NCI-H2029 (cell line): ENCODE results near the gene TRIM63.

ENCODE experiments used
- DNase-seq: peaks from one replicate; lab custom pipeline; 2025; lab: John Stamatoyannopoulos, UW

TRIM63 gene

DNA sequence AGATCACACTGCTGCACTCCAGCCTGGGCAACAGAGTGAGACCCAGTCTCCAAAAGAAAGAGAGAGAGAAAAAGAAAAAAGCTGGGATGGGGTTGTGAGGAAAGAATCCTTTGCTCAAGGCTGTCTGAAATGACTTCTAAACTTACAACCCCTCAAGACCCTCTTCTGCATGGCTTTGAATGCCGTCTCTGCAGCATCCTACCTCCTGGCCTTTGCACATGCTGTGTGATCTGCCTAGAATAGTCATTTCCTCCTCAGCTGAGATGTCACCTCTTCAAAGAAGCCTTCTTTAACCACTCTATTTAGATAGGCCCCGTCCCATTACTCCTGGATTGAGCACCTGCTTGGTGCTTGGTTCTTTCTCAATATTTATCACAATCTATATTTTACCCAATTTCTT is 17.4 kb upstream of the TRIM63 start:
- no peak for DNase-seq

DNA sequence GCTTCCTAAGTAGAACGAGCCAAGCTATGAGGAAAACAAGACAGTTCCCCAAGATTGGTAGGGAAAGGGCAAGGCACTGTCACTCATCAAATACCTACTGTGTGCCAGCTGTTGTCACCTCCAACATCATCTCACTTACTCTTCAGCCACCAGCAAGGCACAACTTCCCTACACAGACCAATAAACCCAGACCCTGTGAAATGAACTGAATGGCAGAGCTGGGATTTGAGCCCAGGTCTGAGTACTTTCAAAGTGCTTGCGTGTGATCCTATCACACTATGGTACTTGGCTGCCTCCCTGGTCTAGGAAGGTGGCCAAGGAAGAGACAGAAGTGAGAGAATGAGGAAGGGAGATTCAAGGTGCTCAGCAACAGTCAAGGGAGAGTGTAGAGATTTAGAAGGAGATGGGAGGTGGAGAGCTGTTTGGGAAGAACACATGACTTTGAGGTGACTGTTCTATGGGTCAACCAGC is 16.7 kb upstream of the TRIM63 start:
- DNase-seq, result no peak

DNA sequence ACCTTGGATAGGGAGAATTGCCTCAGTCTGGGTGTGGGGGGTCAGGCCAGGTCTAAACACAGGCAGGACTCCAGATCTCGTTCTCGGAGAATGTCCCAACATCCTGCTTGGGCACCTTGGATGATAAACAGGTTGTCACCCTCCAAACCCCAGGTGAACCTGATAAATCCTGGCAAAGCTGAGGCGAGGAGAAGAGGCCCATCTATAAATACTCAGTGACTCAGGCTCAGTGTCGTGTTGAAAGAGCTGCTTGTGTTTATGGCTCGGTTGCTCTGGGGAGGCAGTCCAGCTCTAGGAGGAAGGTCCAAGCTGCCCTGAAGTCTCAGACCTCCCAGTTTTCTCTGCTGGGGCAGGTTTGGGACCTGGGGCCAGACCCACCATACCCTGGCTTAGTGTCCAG is 15.8 kb upstream of the TRIM63 start:
- DNase-seq, result no peak

DNA sequence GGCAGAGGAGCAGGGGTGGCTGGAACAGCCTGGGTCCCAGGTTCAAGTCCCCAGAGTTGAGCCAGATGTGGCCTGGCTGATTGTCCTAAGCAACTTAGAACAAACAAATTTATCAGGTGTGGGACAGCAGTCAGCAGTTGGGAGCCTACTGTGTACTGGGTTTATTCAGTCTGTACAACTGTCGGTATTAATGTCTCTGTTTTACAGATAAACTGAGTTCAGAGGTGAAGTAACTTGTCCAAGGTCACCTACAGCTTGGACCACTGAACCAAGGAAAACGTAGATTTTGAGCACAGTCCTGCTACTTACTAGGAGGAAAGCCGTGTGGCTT is 14.6 kb upstream of the TRIM63 start:
- no peak for DNase-seq

DNA sequence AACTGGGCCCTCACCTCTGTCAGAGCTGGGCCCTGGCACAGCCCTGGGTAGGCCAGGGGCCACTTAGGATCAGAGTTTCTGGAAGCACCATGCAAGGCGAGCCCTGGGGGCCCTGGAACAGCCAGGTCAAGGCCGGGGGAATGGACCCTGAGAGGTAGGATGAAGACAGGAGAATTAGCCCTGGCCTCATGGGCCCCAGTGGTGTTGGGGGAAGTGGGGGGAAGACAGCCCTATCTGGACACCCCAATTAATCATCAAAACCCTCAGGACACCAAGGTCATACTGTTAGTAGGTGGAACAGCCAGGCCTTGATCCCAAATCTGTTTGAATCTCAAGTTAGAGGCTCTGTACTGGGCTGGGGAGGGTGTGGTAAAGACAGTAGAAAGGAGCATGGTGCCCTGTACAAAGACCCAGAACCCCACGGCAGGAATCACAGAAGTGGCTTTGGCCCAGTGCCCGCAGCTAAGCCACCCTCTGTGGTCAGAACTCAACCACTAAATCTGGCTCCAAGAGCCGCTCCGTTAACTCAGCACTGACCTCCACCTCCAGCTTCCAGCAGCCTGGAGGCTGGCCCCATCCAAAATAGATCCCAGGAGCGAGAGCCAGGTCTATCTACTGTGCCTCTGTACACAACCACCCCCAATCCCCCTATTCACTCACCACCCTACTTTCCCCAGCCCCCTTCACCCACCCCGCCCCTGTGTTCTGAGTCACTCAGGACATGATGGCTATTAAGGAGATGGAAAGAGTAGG is 14.0 kb upstream of the TRIM63 start:
- no peak for DNase-seq

DNA sequence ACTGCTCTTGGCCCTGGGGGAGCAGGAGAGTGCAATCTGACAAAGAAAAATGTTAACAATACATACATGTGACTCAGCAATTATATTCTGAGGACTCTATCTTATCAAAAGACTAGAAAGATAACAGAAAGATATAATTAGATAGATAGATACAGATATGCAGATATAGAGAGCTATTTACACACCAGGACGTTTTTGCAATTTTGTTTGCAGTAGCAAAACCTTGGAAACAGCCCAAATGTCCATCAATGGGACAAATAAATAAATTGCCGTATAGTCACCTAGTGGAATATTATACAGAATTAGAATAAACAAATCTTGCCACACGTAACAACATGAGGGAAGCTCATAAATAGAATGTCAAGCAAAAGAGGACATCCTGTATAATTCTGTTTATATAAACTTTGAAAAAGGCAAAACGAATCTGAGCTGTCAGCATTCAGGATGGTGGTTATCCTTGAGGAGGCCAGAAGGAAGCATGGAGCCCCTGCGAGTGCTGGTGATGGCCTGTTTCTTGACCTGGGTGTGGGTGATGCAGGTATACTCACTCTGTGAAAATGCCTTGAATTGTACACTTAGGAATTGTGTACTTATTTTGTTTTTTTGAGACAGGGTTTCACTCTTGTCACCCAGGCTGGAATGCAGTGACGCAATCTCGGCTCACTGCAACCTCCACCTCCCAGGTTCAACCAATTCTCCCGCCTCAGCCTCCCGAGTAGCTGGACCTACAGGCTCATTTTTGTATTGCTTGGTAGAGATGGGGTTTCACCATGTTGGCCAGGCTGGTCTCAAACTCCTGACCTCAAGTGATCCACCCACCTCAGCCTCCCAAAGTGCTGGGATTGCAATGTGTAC is 12.8 kb upstream of the TRIM63 start:
- no peak for DNase-seq

DNA sequence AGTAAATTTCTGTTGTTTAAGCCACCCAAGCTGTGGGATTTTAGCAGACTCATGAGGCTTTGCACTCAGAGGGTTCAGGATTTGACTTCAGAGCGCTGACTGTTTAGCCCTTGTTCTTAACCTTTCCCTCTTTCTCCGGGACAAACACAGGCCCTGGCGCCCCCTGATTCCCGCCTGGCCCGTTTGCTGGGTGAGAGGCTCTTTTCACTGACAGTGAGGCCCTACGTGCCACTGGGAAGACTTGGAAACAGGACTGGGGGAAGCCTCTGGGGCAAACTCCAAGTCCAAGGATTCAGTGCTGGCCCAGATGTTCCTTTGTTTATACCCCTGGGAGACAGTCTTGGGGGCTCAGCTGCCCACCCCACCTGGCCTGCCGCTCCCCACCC is 11.7 kb upstream of the TRIM63 start:
- no peak for DNase-seq

DNA sequence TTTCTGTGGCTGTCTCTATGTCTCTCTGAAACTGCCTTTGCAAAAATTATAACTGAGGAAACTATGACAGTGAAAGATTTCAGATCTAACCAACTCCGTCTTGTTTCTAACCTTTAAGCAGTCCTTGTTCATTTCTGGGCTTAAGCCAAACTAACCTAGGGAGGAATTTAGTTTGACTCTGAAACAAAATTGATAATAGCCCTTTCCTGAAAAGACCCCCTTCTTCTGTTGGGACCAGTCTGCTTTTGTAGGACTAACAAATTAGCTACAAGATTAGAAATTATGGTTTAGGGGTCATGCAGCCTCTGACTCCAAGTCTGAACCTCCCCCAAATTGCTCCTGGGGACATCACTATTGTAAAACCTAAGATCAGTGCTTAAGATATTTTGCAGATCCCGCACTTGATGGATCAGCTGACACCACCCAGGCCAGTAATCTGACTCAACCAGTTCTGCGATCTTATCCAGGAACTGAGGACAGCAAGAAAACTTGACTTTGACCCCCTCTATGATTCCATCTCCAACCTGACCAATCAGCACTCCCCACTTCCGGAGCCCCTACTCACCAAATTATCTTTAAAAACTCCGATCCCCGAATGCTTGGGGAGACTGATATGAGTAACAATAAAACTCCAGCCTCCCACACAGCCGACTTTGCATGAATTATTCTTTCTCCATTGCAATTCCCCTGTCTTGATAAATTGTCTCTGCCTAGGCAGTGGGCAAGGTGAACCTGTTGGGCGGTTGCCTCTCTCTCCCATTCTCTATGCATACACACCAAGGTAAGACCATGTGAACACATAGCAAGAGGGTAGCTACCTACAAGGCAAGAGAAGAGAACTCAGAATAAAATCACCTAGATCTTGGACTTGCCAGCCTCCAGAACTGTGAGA is 11.1 kb upstream of the TRIM63 start:
- no peak for DNase-seq

DNA sequence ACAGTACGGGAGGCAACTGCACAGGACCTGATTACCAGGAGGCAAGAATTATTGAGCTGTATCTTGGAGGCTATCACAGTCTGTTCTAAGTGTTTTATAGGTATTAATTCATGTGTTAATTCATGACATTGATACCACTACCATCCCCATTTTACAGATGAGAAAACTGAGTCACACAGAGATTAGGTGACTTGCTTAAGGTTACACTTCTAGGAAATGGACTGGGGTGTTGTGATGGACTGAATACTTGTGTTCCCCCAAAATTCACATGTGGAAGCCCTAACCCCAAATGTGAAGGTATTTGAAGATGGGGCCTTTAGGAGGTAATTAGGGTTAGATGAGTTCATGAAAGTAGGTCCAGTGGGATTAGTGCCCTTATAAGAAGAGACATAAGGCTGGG is 10.1 kb upstream of the TRIM63 start:
- no peak for DNase-seq

DNA sequence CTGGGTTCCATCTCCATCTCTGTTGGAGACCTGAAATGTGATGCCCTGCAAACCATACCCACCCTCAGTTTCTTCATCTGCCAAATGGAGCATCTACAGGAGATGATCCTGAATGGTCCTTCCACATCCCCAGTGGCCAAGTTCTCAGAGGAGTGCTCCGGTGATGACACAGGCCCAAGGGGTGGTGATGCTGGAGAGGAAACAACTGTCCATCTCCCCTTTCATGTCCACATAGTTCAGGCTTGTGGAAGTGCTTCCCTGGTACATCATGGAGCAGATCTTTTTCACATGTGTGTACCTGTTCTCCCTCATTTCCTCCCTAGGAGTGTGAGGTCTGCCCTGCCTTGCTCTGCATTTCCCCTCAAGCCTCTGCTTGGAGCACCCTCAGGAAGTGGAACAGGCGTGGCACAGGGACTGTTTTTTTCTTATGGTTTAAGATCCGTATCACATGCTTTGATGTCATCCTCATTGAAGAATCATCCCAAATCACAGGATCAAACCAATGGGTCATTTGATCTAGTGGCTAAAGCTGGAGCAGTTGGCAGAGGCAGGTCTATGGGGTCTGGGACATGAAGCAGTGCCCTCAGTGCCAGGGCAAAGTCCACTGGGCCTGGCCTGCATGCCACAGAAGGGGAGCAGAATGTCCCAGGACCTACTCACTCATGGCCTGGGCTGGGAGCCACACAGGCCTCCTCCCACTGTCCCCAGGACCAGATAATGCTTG is 8.2 kb upstream of the TRIM63 start:
- no peak for DNase-seq

DNA sequence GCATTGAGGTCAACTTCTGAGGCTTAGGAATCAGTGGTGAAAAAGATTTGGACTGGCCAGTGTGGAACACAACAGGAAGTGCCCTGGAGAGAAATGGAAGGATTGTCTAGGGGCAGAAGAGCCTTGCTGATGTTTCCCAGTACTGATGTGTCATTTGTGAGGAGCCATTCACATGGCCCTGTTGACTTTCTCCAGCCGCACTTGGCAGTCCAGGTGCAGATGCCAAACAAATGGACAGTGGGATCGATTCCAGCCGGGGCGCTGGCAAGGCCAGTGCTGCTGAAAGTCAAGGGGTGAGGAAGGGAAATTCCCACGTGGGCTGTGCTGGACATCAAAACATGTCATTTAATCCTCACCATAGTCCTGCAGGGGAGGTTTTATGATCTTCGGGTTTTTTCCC is 4.9 kb upstream of the TRIM63 start:
- no peak for DNase-seq

DNA sequence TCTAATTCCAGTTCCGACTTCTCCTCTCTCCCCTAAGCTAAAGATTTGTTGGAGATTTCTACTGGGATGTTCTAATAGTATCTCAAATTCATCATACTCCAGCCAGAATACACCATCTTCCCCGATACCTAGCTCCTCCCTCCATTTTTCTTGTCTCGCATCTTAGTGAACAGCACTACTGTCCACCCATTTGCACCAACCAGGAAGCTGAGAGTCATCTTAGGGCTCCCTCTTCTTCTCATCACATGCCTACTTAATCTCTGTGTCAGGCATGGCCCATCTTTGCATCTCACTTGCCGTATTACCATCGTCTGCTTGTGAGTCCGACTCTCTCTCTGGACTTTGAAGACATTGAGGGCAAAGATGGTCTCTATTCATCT is 3.5 kb upstream of the TRIM63 start:
- DNase-seq, result no peak

DNA sequence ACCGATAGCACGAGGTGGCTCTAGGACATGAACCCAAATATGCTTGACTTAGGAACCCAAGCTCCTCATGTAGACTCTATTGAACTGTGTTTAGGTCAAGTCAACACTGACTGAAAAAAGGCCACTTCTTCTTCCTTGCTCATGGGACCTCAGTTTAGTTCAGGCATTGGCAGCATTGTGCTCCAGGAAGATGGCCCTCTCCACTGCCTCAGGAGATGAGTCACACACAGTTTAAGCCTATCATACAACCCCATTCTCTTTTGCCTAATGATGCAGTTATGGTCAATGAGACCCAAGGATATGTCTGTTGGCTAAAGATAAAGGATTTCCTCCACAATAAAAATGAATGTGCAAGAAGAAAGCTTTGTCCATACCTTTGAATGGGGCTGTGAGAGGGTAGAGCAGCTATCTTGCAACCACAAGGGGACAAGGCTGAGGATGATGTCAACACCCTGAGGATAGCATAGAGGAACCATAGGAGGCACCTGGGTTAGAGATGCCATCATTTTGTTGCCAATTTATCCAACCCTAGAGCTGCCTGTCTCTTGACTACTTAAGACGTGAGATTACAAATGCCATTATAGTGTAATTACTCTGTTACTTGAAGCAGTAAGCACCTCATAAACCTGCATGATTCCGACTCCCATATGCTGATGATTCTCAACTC is 3.0 kb upstream of the TRIM63 start:
- DNase-seq, result no peak

DNA sequence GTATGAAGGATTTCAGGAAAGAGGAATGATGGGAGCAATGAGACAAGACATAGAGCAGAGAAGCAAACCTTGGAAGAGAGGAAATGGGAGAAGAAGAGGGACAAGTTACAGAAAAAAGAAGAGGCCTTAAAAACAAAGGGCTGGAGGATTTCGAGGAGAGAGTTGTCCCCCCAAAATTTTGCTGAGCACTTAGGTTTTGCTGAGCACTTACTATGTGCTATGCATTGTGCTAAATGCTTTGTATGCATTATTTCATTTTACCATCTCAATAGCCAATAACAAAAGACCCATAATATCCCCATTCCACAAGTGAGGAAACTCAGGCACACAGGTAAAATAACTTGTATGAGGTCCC is 2.5 kb upstream of the TRIM63 start:
- DNase-seq, result no peak

DNA sequence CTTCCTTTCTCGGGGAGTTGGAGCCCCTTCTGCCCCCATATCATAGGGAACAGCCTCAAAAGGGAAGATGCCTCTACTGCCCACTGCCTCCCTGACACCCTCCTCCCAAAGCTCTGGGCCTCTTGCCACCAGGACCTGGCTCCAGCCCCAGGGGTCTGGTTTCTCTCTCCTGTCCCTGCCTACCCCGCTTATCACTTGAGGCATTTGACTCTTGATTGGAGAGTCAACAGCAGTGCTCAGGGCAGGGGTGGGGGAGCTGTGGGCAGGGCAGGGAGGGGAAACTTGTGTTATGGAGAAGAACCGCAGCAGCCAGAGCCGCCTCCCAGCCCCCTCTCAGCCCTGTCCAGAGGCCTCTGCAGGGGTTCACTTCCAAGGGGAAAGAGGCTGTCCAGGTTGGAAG is 573 bp downstream of the TRIM63 start:
- no peak for DNase-seq

DNA sequence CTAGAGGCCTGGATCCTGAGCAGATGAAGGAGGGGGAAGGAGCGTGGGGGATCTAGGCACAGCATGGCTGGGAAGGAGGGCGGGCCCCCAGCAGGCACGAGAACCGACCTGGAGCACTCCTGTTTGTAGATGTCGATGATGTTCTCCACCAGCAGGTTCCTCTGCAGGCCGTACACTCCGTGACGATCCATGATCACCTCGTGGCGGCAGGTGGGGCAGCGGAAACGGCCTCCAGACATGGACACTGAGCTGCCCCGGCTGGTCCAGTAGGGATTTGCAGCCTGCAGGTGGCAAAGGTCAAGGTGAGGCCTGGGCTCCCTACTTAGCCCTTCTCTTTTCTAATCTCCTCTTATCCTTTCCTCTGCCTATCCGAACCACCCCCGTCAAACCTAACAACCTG is 1.3 kb downstream of the TRIM63 start:
- DNase-seq, result no peak

DNA sequence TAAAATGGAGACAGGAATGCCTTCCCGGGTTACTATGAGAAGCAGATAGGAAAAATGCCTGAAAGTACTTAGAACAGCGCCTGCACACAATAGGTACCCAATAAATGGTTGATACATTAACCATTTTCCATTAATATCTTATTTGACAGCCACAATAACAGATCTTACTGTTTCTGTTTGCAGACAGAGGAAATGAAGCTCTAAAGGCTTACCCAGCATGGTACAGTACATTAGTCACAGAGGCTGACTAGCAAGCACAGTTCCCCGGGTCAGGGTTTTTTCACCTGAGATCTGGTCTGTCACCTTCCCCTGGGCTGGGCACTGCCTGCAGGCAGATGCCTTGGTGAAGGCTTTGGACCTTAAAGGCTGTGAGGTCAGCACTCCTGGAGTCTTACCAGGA is 2.9 kb downstream of the TRIM63 start:
- DNase-seq, result no peak

DNA sequence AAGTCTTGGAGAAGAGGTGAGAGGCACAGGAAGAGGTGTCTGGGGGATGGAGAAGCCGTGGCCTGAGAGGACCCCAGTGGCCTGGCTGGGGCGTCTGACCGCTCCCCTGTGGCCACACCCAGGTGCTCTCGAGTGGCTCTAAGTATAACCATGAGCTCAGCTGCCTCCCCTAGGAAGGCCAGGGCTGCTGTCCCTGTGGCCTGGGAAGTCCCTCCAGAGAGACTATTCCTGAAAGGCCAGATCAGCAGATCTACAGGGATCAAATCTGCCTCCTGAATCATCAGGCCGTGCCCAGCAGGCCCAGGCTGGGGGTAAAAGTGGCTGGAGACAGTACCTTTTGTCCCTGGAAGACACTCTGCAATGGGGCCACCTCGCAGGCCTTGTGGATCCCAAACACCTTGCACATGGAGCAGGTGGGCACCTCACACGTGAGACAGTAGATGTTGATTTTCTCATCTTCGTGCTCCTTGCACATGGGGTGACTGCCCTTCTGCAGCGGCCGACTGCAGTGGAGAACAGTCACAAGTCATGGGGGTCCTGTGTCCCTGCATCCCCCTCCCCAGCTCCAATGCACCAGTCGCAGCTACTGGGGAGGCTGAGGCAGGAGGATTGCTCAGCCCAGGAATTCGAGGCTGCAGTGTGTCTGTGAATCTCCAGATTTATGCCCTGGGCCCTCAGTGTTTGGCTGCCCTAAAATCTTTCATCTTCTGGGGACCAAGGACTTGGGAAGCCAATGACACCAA is 6.4 kb downstream of the TRIM63 start:
- no peak for DNase-seq

DNA sequence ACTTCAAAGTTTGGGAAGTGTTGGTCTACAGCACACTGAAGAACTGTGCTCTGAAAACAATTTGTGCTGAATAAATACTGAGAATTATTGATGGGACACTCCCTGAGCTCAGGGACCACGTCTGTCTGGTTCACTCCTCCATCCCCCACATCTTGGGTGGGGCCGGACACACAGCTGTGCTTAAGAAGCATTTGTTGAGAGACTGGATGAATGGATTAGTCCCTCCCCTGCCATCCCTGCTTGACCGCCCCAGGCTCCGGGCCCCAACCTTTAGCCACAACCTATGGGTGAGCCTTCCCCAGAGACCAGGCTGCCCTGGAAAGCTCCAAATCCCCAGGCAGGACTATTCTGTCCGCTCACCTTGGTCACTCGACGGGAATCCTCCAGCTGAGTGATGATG is 7.5 kb downstream of the TRIM63 start:
- DNase-seq, result no peak

DNA sequence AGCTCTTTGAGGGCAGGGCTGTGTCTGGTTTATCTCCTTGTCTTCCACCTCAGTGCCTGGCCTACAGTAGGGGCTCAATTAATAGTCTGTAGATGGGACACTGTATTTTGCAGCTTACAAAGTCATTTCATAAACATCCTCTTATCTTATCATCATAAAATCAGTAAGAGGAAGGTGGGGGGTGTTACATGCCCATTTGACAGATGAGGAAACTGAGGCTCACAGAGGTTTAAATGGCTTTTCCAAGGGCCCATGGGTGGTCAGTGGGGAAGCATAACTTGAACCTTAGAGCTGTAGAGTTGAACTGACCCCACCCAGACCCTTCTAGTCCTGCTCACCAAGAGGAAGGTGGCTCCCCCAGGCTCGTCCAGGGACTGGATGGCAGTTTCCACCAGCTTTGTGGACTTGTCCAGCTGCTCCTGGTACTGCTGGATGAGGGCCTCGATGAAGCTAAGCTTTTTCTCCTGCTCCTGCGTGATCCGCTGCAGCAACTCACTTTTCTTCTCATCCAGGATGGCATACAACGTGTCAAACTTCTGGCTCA is 9.3 kb downstream of the TRIM63 start:
- DNase-seq, result no peak

DNA sequence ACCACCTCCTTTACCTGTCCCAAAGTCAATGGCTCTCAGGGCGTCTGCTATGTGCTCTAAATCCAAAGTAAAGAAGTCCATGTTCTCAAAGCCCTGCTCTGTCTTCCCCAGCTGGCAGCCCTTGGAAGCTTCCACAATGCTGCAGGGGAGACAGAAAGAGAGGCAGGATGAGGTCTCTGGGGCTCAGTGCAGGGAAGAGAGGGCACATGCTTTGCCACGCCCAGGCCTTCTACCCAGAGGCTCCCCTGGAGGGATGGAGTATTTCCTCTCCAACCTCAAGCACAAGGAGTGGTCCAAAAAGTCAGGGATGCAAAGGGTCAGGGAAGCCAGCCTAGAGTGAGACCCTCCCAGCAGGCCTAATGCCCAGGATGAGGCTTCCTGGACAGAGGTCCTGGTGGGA is 10.2 kb downstream of the TRIM63 start:
- no peak for DNase-seq
